BE2C (cell line): ENCODE results near the gene PAPSS2.
"Not testable (repeated sequence)": the region's sequence is repeated elsewhere in the genome, so short reads cannot be mapped to it uniquely, and the experiment has no call there.

Experiments
- DNase-seq: peaks from one replicate; pipeline ENCODE4 v3.0.0-alpha.2; 2020
- H3K27me3 ChIP-seq: fragments of 250-450 bp; sonication (Bioruptor Pico); 2 replicates; pipeline ENCODE4 v1.5.1; 2020; ENCODE audit warnings: mild to moderate bottlenecking
- H3K36me3 ChIP-seq: fragments of 250-450 bp; sonication (Bioruptor Pico); 2 replicates; pipeline ENCODE4 v1.5.1; 2020; ENCODE audit warnings: mild to moderate bottlenecking
- H3K4me1 ChIP-seq: fragments of 250-450 bp; sonication (Bioruptor Pico); 2 replicates; pipeline ENCODE4 v1.5.1; 2020
- H3K4me3 ChIP-seq: 2 replicates; pipeline ENCODE4 v1.5.1; 2011; ENCODE audit warnings: low read depth, low read length
- H3K9me3 ChIP-seq: fragments of 250-450 bp; sonication (Bioruptor Pico); 2 replicates; pipeline ENCODE4 v1.5.1; 2020
- CTCF ChIP-seq: IDR thresholded peaks from 2 replicates; pipeline ENCODE4 v1.5.1; 2012; ENCODE audit warnings: mild to moderate bottlenecking, low read depth, low read length

PAPSS2 gene

GRCh38 chr10:87639493-87639892 lies 20.2 kb upstream of the PAPSS2 start:
- no peak for DNase-seq
- TF ChIP-seq CTCF, result no peak

GRCh38 chr10:87640043-87640442 lies 19.6 kb upstream of the PAPSS2 start:
- Histone ChIP-seq H3K4me1 (no peaks in the 10 kb centered on the region), H3K9me3 (no peaks in the 10 kb centered on the region), H3K36me3 (no peaks in the 10 kb centered on the region), H3K4me3 (no peak overlapping the region), H3K27me3 (no peaks in the 10 kb centered on the region)
- no peak for DNase-seq
- no peak for TF ChIP-seq CTCF

More at GRCh38 chr10:87639493-87639892, 20.2 kb upstream of the PAPSS2 start:
- Histone ChIP-seq H3K36me3 (no peaks in the 10 kb centered on the region), H3K9me3 (no peaks in the 10 kb centered on the region), H3K4me1 (no peaks in the 10 kb centered on the region), H3K4me3 (no peak overlapping the region), H3K27me3 (no peaks in the 10 kb centered on the region)

GRCh38 chr10:87642486-87642885 lies 17.2 kb upstream of the PAPSS2 start:
- Histone ChIP-seq H3K27me3 (no peaks in the 10 kb centered on the region), H3K4me1 (no peaks in the 10 kb centered on the region), H3K9me3 (no peaks in the 10 kb centered on the region), H3K4me3 (no peak overlapping the region), H3K36me3 (no peaks in the 10 kb centered on the region)
- DNase-seq, result no peak
- TF ChIP-seq CTCF, result no peak

- no peaks in the 10 kb centered on the region for H3K4me1 ChIP-seq
- DNase-seq, result no peak
- H3K4me3 ChIP-seq, result no peak overlapping the region
- no peaks in the 10 kb centered on the region for H3K9me3 ChIP-seq
- no peaks in the 10 kb centered on the region for H3K36me3 ChIP-seq
- H3K27me3 ChIP-seq, result no peaks in the 10 kb centered on the region
- no peak for TF ChIP-seq CTCF
Observed at GRCh38 chr10:87642988-87643387, 16.7 kb upstream of the PAPSS2 start.

DNA sequence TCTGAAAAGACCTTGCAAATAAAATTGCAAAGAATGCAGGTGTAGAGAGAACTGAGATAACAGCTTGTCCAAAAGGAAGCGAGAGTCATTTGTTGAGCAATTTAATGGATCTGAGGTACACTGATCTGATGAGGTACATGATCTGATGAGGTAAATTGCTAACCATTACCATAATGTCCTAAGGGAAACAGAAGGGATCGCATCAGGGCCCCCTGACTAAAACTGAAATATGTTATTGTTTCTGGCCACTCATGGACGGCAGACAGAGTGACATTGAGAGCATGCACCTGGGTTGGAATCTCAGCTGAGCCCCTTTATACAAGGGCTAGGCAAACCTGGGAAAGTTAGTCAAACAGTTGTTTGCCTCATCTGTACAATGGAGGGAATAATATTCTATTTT lies 15.8 kb upstream of the PAPSS2 start:
- Histone ChIP-seq H3K4me3 (no peak overlapping the region), H3K36me3 (no peaks in the 10 kb centered on the region), H3K27me3 (no peaks in the 10 kb centered on the region), H3K4me1 (no peaks in the 10 kb centered on the region), H3K9me3 (no peaks in the 10 kb centered on the region)
- no peak for TF ChIP-seq CTCF
- no peak for DNase-seq

- H3K4me1 ChIP-seq, DNase-seq, H3K9me3 ChIP-seq, H3K36me3 ChIP-seq, H3K27me3 ChIP-seq, H3K4me3 ChIP-seq: not testable (repeated sequence)
Observed at GRCh38 chr10:87644500-87644899, 15.2 kb upstream of the PAPSS2 start.
